HL-60 (cell line): Measurements from ENCODE around the gene CCDC187.

Source experiments
- CTCF ChIP-seq: IDR thresholded peaks from one replicate; pipeline ENCODE4 v1.5.1; 2011; ENCODE audit warnings: low read length, control low read depth, inconsistent platforms; ENCODE audit not compliant: insufficient read depth
- GABPA ChIP-seq: IDR thresholded peaks from 2 replicates; pipeline ENCODE4 v1.6.1; 2012; ENCODE audit warnings: low read depth
- POLR2AphosphoS5 ChIP-seq: IDR thresholded peaks from 2 replicates; pipeline ENCODE4 v1.6.1; 2012; ENCODE audit warnings: low read depth
- SPI1 ChIP-seq: IDR thresholded peaks from 2 replicates; pipeline ENCODE4 v1.6.1; 2012; ENCODE audit warnings: low read depth, mild to moderate bottlenecking, borderline replicate concordance

GRCh38 chr9:136290508-136291000 lies 13.3 kb downstream of the CCDC187 start:
- no peak for TF ChIP-seq POLR2AphosphoS5
- TF ChIP-seq CTCF, result no peak
- no peak for TF ChIP-seq GABPA
- TF ChIP-seq SPI1, result no peak
